Measurements from ENCODE around the gene PLD1.
"Not testable (repeated sequence)": the region's sequence is repeated elsewhere in the genome, so short reads cannot be mapped to it uniquely, and the experiment has no call there.

Gene PLD1

DNA sequence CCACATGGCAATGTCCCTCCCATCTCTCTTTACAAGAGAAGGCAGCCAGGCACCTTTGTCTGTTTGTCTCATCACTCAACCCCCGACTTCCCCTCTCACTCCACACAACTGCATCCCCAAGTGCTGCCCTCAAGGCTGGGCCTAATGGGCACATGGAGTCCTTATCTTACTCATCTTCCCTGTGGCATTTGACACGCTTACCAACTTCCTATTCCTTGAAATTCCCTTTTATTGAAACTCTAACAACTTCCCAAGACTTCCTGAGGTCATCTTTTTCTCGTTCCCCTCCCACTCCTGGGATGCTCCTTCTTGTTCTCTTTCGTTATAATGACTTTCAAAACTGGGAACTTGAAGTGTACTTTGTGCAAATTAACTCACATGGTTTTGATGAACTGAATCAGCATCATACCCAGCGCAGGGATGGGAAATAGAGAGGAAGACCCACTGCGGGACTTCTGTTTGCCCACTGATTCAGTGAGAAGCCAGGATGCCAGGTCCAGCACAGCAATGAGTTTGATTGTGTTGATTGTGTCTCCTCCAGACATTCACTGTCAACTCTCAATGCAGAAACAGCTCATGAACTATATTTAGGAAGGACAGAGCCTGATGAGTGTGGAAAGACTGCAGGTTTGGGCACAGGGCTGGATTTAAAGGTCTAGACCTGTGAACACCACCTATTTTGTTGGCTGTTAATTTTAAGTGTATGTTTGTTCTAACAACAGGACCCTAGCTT lies 245.4 kb downstream of the PLD1 start:
- no peak for DNase-seq (ENCODE audit: low read depth in 2 of 2)

DNA sequence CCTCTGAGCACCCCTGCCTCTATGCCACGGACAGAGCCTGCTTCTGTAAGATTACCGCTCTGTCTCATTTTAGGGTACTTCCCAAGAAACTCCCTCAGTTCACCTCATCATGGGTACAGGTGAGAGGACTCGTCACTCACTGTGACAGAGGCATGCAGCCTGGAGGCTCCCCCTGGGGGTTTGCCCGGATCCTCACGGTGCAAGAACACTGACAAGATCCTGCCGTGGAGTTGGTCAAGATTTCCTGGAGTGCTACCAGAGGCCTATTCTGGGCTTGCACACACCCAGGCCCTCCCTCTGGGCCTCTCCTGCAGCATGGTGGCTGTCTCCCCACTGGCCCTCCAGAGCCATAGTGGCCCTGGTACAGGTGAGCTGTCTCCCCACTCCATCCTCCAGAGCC lies 247.0 kb downstream of the PLD1 start:
- DNase-seq (ENCODE audit: low read depth in 2 of 2), result no peak

GRCh38 chr3:171562459-171562858 lies 247.8 kb downstream of the PLD1 start:
- not testable (repeated sequence) for DNase-seq (ENCODE audit: low read depth in 2 of 2)

- no peak for DNase-seq (ENCODE audit: low read depth in 2 of 2)
Observed at GRCh38 chr3:171561596-171562323, 248.5 kb downstream of the PLD1 start.

- no peak for DNase-seq (ENCODE audit: low read depth in 2 of 2)
Observed at GRCh38 chr3:171559586-171559985, 250.7 kb downstream of the PLD1 start.

DNA sequence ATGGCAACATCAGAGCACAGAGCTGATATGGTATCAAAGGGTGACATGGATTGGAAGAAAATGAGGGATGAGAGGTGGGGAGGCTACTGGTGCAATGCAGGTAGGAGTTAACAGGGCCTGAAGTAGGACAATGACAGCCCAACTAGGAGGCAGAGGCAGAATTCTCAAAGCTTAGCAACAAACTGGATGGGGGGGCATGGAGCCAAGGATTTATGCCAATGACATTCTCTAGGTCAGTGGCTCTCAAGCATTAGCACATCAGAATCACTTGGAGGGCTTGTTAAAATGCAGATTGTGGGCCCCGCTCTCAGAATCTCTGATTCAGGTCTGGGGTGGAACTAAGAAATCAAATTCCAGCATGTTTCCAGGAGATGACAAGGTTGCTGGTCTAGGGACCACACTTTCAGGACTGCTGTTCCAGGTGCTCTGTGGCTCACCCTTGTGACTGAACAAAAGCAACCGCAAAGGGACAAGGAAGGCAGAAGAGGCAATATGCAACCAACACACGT lies 252.0 kb downstream of the PLD1 start:
- no peak for DNase-seq (ENCODE audit: low read depth in 2 of 2)

- DNase-seq (ENCODE audit: low read depth in 2 of 2), result no peak
Observed at GRCh38 chr3:171557173-171557572, 253.1 kb downstream of the PLD1 start.

GRCh38 chr3:171556574-171557145 lies 253.6 kb downstream of the PLD1 start:
- no peak for DNase-seq (ENCODE audit: low read depth in 2 of 2)

- no peak for DNase-seq (ENCODE audit: low read depth in 2 of 2)
Observed at GRCh38 chr3:171556148-171556547, 254.1 kb downstream of the PLD1 start.

DNA sequence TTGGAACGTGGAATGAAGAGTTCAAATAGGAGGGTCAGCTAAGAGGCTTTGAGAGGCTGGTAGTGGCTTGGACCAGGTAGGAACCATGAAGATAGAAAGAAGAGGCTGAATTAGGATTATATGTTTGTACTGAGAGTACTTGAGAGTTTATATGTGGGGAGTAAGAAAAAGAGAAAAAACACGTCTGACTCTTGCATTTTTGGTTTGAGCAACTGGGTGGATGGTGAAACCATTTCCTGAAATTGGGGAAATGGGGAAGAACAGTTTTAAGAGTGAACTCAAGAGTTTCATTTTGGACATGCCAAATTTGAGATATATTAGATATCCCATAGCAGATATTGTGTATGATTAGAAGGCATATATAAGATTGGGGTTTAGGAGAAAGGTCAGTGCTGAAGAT lies 257.2 kb downstream of the PLD1 start:
- no peak for DNase-seq (ENCODE audit: low read depth in 2 of 2)

DNA sequence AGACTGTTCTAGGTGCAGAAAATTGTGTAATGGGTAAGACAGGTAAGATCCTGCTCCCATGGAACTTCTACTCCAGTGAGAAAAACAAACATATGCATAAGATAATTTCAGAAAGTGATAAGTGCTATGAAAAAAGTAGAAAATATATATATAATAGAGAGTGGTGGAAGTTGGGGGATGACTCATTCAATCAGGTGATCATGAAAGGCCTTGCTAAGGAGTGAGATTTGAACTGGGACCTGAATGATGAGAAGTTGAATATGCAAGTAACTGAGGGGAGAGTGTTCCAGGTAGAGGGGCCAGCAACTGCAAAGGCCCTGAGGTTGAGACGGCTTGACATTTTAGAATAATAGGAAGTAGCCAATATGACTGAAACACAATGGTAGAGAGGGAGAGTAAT lies 257.8 kb downstream of the PLD1 start:
- no peak for DNase-seq (ENCODE audit: low read depth in 2 of 2)

- no peak for DNase-seq (ENCODE audit: low read depth in 2 of 2)
Observed at GRCh38 chr3:171551296-171551695, 259.0 kb downstream of the PLD1 start.

Measured in fibroblast of skin of left biceps (primary cell).